Measurements from ENCODE around the gene NRG3. TPM values are rescaled to one million over a fixed set of nuclear protein-coding genes. Genes with fewer than 3 reads are reported as not detected.

NRG3 gene
- total and polyA plus RNA-seq, 2 donors (not counting 1 experiment from before 2014, with no cell fraction given) = 0.06 TPM; not detected in 1

DNA sequence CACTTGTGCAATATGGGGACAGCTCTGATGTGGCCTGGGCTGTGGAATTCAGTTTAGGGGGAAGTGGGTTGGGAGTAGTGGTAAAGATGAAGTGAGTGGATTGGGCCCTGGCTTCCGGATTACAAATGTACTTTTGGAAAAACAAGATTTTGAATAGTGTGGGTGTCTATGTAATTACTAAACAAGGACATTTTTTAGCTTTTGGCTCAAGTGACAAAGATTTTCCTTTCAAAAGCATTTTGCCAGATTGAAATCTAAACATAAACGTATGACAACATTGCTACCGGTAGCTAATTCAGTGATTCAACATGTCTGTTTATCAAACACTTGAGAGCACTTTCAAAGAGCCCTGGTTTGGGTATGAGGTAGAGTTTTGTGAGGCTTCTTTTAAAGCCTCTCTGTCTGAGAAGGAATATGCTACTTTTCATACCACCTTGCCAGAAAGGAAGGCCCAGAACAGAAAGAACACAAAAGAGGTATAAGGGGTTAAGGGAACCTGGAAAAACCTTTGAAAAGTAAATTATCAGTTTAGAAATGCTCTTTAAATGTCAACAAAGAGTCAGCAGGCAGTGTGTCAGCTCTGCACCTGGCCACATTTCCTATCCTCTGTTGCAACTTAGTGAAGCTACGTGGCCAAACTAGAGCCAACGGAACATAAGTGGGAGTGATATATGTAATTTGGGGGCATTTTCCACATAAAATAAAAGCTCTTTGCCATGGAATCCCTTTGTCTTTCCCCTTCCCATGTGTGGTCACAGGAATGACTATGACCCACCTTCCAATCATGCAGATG, 516.1 kb downstream of the NRG3 start:
- no peak overlapping the region for H3K9ac ChIP-seq (ENCODE audit: low read length)
- H3K4me2 ChIP-seq (replicated peaks; ENCODE audit: low read depth, low read length, poor library complexity, severe bottlenecking) = no peak overlapping the region
- Mint-ChIP-seq H3K9me3 (ENCODE audit: insufficient read depth) (no peaks in the 10 kb centered on the region), H3K27ac (no peak overlapping the region), H3K27me3 (no peaks in the 10 kb centered on the region), H3K4me3 (no peak overlapping the region), H3K4me1 (no peaks in the 10 kb centered on the region)
- ATAC-seq (ENCODE audit: low read depth) = no peak
- H3K27me3 ChIP-seq (replicated peaks in 1 of 4; ENCODE audit: control extremely low read depth in 1 of 4, control insufficient read depth in 3 of 4, insufficient read depth in 4 of 4, low read length in 3 of 4) = no peaks in the 10 kb centered on the region
- no peak overlapping the region for H3K4me3 ChIP-seq (ENCODE audit: control extremely low read depth in 1 of 5, extremely low read depth in 1 of 5, insufficient read depth in 1 of 5, low read depth in 2 of 5, low read length in 4 of 5)
- no peaks in the 10 kb centered on the region for H3K36me3 ChIP-seq (replicated peaks in 1 of 2; ENCODE audit: control extremely low read depth in 1 of 2, control insufficient read depth in 1 of 2, extremely low read depth in 1 of 2, insufficient read depth in 2 of 2, low read length in 1 of 2)
- H3K27ac ChIP-seq (ENCODE audit: low read length in 2 of 2) = no peak overlapping the region
- POLR2A ChIA-PET = no interaction called here
- no peak overlapping the region for H2AFZ ChIP-seq (ENCODE audit: insufficient read depth, low read depth, low read length, poor library complexity, severe bottlenecking)
- intact Hi-C loops (cut with micrococcal nuclease) = no loop called here
- TF ChIP-seq, protein P1, sequence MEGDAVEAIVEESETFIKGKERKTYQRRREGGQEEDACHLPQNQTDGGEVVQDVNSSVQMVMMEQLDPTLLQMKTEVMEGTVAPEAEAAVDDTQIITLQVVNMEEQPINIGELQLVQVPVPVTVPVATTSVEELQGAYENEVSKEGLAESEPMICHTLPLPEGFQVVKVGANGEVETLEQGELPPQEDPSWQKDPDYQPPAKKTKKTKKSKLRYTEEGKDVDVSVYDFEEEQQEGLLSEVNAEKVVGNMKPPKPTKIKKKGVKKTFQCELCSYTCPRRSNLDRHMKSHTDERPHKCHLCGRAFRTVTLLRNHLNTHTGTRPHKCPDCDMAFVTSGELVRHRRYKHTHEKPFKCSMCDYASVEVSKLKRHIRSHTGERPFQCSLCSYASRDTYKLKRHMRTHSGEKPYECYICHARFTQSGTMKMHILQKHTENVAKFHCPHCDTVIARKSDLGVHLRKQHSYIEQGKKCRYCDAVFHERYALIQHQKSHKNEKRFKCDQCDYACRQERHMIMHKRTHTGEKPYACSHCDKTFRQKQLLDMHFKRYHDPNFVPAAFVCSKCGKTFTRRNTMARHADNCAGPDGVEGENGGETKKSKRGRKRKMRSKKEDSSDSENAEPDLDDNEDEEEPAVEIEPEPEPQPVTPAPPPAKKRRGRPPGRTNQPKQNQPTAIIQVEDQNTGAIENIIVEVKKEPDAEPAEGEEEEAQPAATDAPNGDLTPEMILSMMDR (IDR thresholded peaks at IDR 0.05) = no peak
- no peak for TF ChIP-seq EZH2 (IDR thresholded peaks at IDR 0.05; ENCODE audit: borderline replicate concordance, insufficient read depth, low read depth, low read length, poor library complexity, severe bottlenecking)
- H3K79me2 ChIP-seq (ENCODE audit: control insufficient read depth, insufficient read depth, low read length) = no peaks in the 10 kb centered on the region
- no peaks in the 10 kb centered on the region for H3K4me1 ChIP-seq (ENCODE audit: control insufficient read depth in 2 of 2, insufficient read depth in 2 of 2, low read length in 2 of 2)
- H3K9me3 ChIP-seq (ENCODE audit: control extremely low read depth in 1 of 3, control insufficient read depth in 2 of 3, insufficient read depth in 1 of 3, low read length in 2 of 3) = no peaks in the 10 kb centered on the region
- H4K20me1 ChIP-seq (ENCODE audit: control insufficient read depth, insufficient read depth, low read length, poor library complexity, severe bottlenecking) = no peaks in the 10 kb centered on the region
- DNase-seq = no peak
- CTCF ChIA-PET = no interaction called here
- 82% methylated on average over 1 of the region's 5 CpGs for WGBS (ENCODE audit: insufficient coverage)

GRCh38 chr10:82391971-82392370, 517.0 kb downstream of the NRG3 start:
- no peak overlapping the region for H3K27ac ChIP-seq (ENCODE audit: low read length in 2 of 2)
- WGBS (ENCODE audit: insufficient coverage) = no CpG with 5 or more reads among the region's 4 CpGs
- POLR2A ChIA-PET = no interaction called here
- ATAC-seq (ENCODE audit: low read depth) = no peak
- no peaks in the 10 kb centered on the region for H3K27me3 ChIP-seq (replicated peaks in 1 of 4; ENCODE audit: control extremely low read depth in 1 of 4, control insufficient read depth in 3 of 4, insufficient read depth in 4 of 4, low read length in 3 of 4)
- H3K4me2 ChIP-seq (replicated peaks; ENCODE audit: low read depth, low read length, poor library complexity, severe bottlenecking) = no peak overlapping the region
- Mint-ChIP-seq H3K27me3 (no peaks in the 10 kb centered on the region), H3K9me3 (ENCODE audit: insufficient read depth) (no peaks in the 10 kb centered on the region), H3K27ac (no peak overlapping the region), H3K4me1 (no peaks in the 10 kb centered on the region), H3K4me3 (no peak overlapping the region)
- H3K4me1 ChIP-seq (ENCODE audit: control insufficient read depth in 2 of 2, insufficient read depth in 2 of 2, low read length in 2 of 2) = no peaks in the 10 kb centered on the region
- TF ChIP-seq, protein P1 (IDR thresholded peaks at IDR 0.05) = no peak
- TF ChIP-seq EZH2 (IDR thresholded peaks at IDR 0.05; ENCODE audit: borderline replicate concordance, insufficient read depth, low read depth, low read length, poor library complexity, severe bottlenecking) = no peak
- no peak overlapping the region for H2AFZ ChIP-seq (ENCODE audit: insufficient read depth, low read depth, low read length, poor library complexity, severe bottlenecking)
- no peaks in the 10 kb centered on the region for H4K20me1 ChIP-seq (ENCODE audit: control insufficient read depth, insufficient read depth, low read length, poor library complexity, severe bottlenecking)
- intact Hi-C loops (cut with micrococcal nuclease) = no loop called here
- no peak overlapping the region for H3K4me3 ChIP-seq (ENCODE audit: control extremely low read depth in 1 of 5, extremely low read depth in 1 of 5, insufficient read depth in 1 of 5, low read depth in 2 of 5, low read length in 4 of 5)
- CTCF ChIA-PET = no interaction called here
- no peak overlapping the region for H3K9ac ChIP-seq (ENCODE audit: low read length)
- H3K9me3 ChIP-seq (ENCODE audit: control extremely low read depth in 1 of 3, control insufficient read depth in 2 of 3, insufficient read depth in 1 of 3, low read length in 2 of 3) = no peaks in the 10 kb centered on the region
- no peak for DNase-seq
- no peaks in the 10 kb centered on the region for H3K79me2 ChIP-seq (ENCODE audit: control insufficient read depth, insufficient read depth, low read length)
- no peaks in the 10 kb centered on the region for H3K36me3 ChIP-seq (replicated peaks in 1 of 2; ENCODE audit: control extremely low read depth in 1 of 2, control insufficient read depth in 1 of 2, extremely low read depth in 1 of 2, insufficient read depth in 2 of 2, low read length in 1 of 2)
